Measurements from ENCODE around the gene CKLF. TPM values are rescaled to one million over a fixed set of nuclear protein-coding genes. Genes with fewer than 3 reads are reported as not detected.

The CKLF gene
- polyA plus RNA-seq, 1 of the 3 experiments (the other 2 are of a cell fraction) = 211 TPM

GRCh38 chr16:66503030-66503429, 49.3 kb upstream of the CKLF start:
- H3K9me3 ChIP-seq = no peaks in the 10 kb centered on the region
- H3K27ac ChIP-seq (ENCODE audit: low read depth in 2 of 2, low read length in 1 of 2) = no peak overlapping the region
- ChIA-PET POLR2A (no interaction called here), CTCF (no interaction called here)
- H3K9me2 ChIP-seq = no peaks in the 10 kb centered on the region
- H2AFZ ChIP-seq (ENCODE audit: low read depth) = no peak overlapping the region
- H3K79me2 ChIP-seq (ENCODE audit: insufficient read depth) = no peaks in the 10 kb centered on the region
- no peaks in the 10 kb centered on the region for H4K20me1 ChIP-seq (ENCODE audit: insufficient read depth)
- H3K4me3 ChIP-seq (ENCODE audit: low read depth in 2 of 2, low read length in 1 of 2) = no peak overlapping the region
- H3K27me3 ChIP-seq (ENCODE audit: insufficient read depth) = no peaks in the 10 kb centered on the region
- no peak for DNase-seq
- H3K36me3 ChIP-seq (replicated peaks in 1 of 2; ENCODE audit: control insufficient read depth in 1 of 2, insufficient read depth in 2 of 2, low read length in 1 of 2) = no peaks in the 10 kb centered on the region
- WGBS (ENCODE audit: low lambda C conversion rate) = 83% methylated on average over 2 of the region's 2 CpGs
- H3F3A ChIP-seq (replicated peaks; ENCODE audit: insufficient read depth) = no peaks in the 10 kb centered on the region
- H3K9ac ChIP-seq = no peak overlapping the region
- no peak overlapping the region for H3K4me2 ChIP-seq
- H3K4me1 ChIP-seq (ENCODE audit: control insufficient read depth in 1 of 2, insufficient read depth in 2 of 2, low read depth in 1 of 2, low read length in 1 of 2) = no peaks in the 10 kb centered on the region
- TF ChIP-seq EP300 (IDR thresholded peaks at IDR 0.05; ENCODE audit: borderline replicate concordance in 1 of 2, low read depth in 1 of 2, low read length in 1 of 2) (no peak), SIN3A (IDR thresholded peaks at IDR 0.05; ENCODE audit: borderline replicate concordance, low read depth, low read length) (no peak), GATA2 (CRISPR knock-in tag; IDR thresholded peaks at IDR 0.05) (no peak), MXI1 (IDR thresholded peaks at IDR 0.05; ENCODE audit: low read depth, low read length) (no peak), MEF2A (IDR thresholded peaks at IDR 0.05; ENCODE audit: borderline replicate concordance, low read depth) (no peak), CTCF (IDR thresholded peaks at IDR 0.05) (no peak), FOXJ3 (CRISPR knock-in tag; IDR thresholded peaks at IDR 0.05) (no peak), TAF1 (IDR thresholded peaks at IDR 0.05; ENCODE audit: borderline replicate concordance, low read depth, low read length) (no peak)

GRCh38 chr16:66503612-66504011, 48.8 kb upstream of the CKLF start:
- H3K4me3 ChIP-seq (ENCODE audit: low read depth in 2 of 2, low read length in 1 of 2) = no peak overlapping the region
- H3K9me2 ChIP-seq = no peaks in the 10 kb centered on the region
- no peak for DNase-seq
- H3K9me3 ChIP-seq = no peaks in the 10 kb centered on the region
- H3K9ac ChIP-seq = no peak overlapping the region
- no peaks in the 10 kb centered on the region for H4K20me1 ChIP-seq (ENCODE audit: insufficient read depth)
- ChIA-PET POLR2A (no interaction called here), CTCF (no interaction called here)
- no peak overlapping the region for H3K4me2 ChIP-seq
- no peak overlapping the region for H3K27ac ChIP-seq (ENCODE audit: low read depth in 2 of 2, low read length in 1 of 2)
- TF ChIP-seq PBX3 (IDR thresholded peaks at IDR 0.05) = no peak
- no peak for TF ChIP-seq MXI1 (IDR thresholded peaks at IDR 0.05; ENCODE audit: low read depth, low read length)
- no peak for TF ChIP-seq USF1 (IDR thresholded peaks at IDR 0.05; ENCODE audit: borderline replicate concordance, low read depth)
- TF ChIP-seq JUND (IDR thresholded peaks at IDR 0.05) = no peak
- 96% methylated on average over 3 of the region's 3 CpGs for whole genome bisulfite sequencing (ENCODE audit: low lambda C conversion rate)
- H3F3A ChIP-seq (replicated peaks; ENCODE audit: insufficient read depth) = no peaks in the 10 kb centered on the region
- no peaks in the 10 kb centered on the region for H3K36me3 ChIP-seq (replicated peaks in 1 of 2; ENCODE audit: control insufficient read depth in 1 of 2, insufficient read depth in 2 of 2, low read length in 1 of 2)
- H3K27me3 ChIP-seq (ENCODE audit: insufficient read depth) = no peaks in the 10 kb centered on the region
- H3K79me2 ChIP-seq (ENCODE audit: insufficient read depth) = no peaks in the 10 kb centered on the region
- H2AFZ ChIP-seq (ENCODE audit: low read depth) = no peak overlapping the region
- no peaks in the 10 kb centered on the region for H3K4me1 ChIP-seq (ENCODE audit: control insufficient read depth in 1 of 2, insufficient read depth in 2 of 2, low read depth in 1 of 2, low read length in 1 of 2)

All from SK-N-SH (cell line).